Naive thymus-derived CD8-positive, alpha-beta T cell (primary cell): Measurements from ENCODE around the gene FBLL1. TPM values are rescaled to one million over a fixed set of nuclear protein-coding genes. Genes with fewer than 3 reads are reported as not detected.

ENCODE experiments used
- microRNA-seq: library from miRNA; unstranded; fragments of <30 nt; microRNA quantifications from one replicate; pipeline ENCODE4 v1.2.0, GENCODE V29; 2022; ENCODE audit warnings: borderline microRNAs expressed
- polyA plus RNA-seq, 3 donors: library from polyadenylated mRNA; unstranded; fragments of 300-500 nt; fragmentation: Illumina TruSeq; gene quantifications; one replicate each; pipeline ENCODE4 v1.2.3, GENCODE V29; 2021
- total RNA-seq, 8 experiments: library from RNA in 2 of 8; stranded (reverse) in 2 of 8; gene quantifications; one replicate each; pipeline ENCODE4 v1.2.3 and lab custom pipeline; 2021 to 2026

Gene FBLL1
- total and polyA plus RNA-seq, 5 experiments from 2014 or later = not detected

Small RNA genes within 50 kb of the gene (microRNA-seq; reads per million reads assigned to microRNA genes)
- gene MIR103A1 (not detected), gene MIR103B1 (not detected)

Other genes starting within 250 kb of the FBLL1 start
- under 1 TPM in 1 of 2 experiments, not detected in 1; 0.62 TPM for gene WWC1, start 237.7 kb upstream of the FBLL1 start, total RNA-seq
- gene WWC1, start 237.7 kb upstream of the FBLL1 start, polyA plus RNA-seq = under 1 TPM in 1 of 3 donors, not detected in 2; 0.15 TPM
- 100 to 1,000 TPM; 102 to 114 TPM for gene RARS1, start 42.8 kb upstream of the FBLL1 start, total RNA-seq
- 10 to 100 TPM; 25.9 to 34.8 (median 29.1) TPM for gene RARS1, start 42.8 kb upstream of the FBLL1 start, polyA plus RNA-seq
- gene PANK3, start 50.1 kb downstream of the FBLL1 start, total RNA-seq = 10 to 100 TPM; 40.4 to 49.8 TPM
- 1 to 10 TPM; 2.6 to 6.7 (median 4.9) TPM for gene PANK3, start 50.1 kb downstream of the FBLL1 start, polyA plus RNA-seq